ENCODE measurements around the gene GPN2.
A peak's percentile ranks its signal among the peaks of the same experiment; 100 is the strongest.
"Not testable (repeated sequence)": the region's sequence is repeated elsewhere in the genome, so short reads cannot be mapped to it uniquely, and the experiment has no call there.

GPN2 gene

GRCh38 chr1:26853156-26853555 is 36.9 kb downstream of the GPN2 start:
- DNase-seq (ENCODE audit: extremely low spot score): peak; percentile 85
- ChIA-PET CTCF (no interaction called here), POLR2A (no interaction called here)
- TF ChIP-seq CTBP1 (IDR thresholded peaks at IDR 0.05; ENCODE audit: borderline replicate concordance) (no peak), PKNOX1 (IDR thresholded peaks at IDR 0.05) (no peak), ZNF384 (IDR thresholded peaks at IDR 0.05) (no peak), NFRKB (IDR thresholded peaks at IDR 0.05) (no peak), ARNT (IDR thresholded peaks at IDR 0.05) (no peak), BHLHE40 (IDR thresholded peaks at IDR 0.05; ENCODE audit: borderline replicate concordance) (no peak), SP1 (IDR thresholded peaks at IDR 0.05) (no peak), SUZ12 (IDR thresholded peaks at IDR 0.05) (no peak), ELF4 (IDR thresholded peaks at IDR 0.05) (no peak), LEF1 (IDR thresholded peaks at IDR 0.05; ENCODE audit: borderline replicate concordance) (no peak), L3MBTL2 (conservative IDR thresholded peaks at IDR 0.05) (no peak), FOXA1 (IDR thresholded peaks at IDR 0.05) (no peak), FOXM1 (IDR thresholded peaks at IDR 0.05; ENCODE audit: borderline replicate concordance) (no peak), FOXK2 (IDR thresholded peaks at IDR 0.05) (no peak), HDGF (IDR thresholded peaks at IDR 0.05; ENCODE audit: borderline replicate concordance) (no peak), TARDBP (IDR thresholded peaks at IDR 0.05) (no peak)

- ChIA-PET POLR2A (no interaction called here), CTCF (no interaction called here)
- no peak for TF ChIP-seq SP1 (IDR thresholded peaks at IDR 0.05)
- no peak for TF ChIP-seq FOXM1 (IDR thresholded peaks at IDR 0.05; ENCODE audit: borderline replicate concordance)
- no peak for TF ChIP-seq NFRKB (IDR thresholded peaks at IDR 0.05)
- no peak for TF ChIP-seq ARNT (IDR thresholded peaks at IDR 0.05)
- TF ChIP-seq TARDBP (IDR thresholded peaks at IDR 0.05): no peak
- no peak for TF ChIP-seq FOXK2 (IDR thresholded peaks at IDR 0.05)
- TF ChIP-seq ZNF384 (IDR thresholded peaks at IDR 0.05): no peak
- no peak for TF ChIP-seq SUZ12 (IDR thresholded peaks at IDR 0.05)
- no peak for DNase-seq (ENCODE audit: extremely low spot score)
These were observed 37.4 kb downstream of the GPN2 start for GRCh38 chr1:26852701-26853100.

- CTCF ChIA-PET: no interaction called here
- TF ChIP-seq LEF1 (IDR thresholded peaks at IDR 0.05; ENCODE audit: borderline replicate concordance) (no peak), CTBP1 (IDR thresholded peaks at IDR 0.05; ENCODE audit: borderline replicate concordance) (no peak), HDGF (IDR thresholded peaks at IDR 0.05; ENCODE audit: borderline replicate concordance) (no peak), SUZ12 (IDR thresholded peaks at IDR 0.05) (no peak), FOXK2 (IDR thresholded peaks at IDR 0.05) (no peak), L3MBTL2 (conservative IDR thresholded peaks at IDR 0.05) (no peak), FOXA1 (IDR thresholded peaks at IDR 0.05) (no peak), ARNT (IDR thresholded peaks at IDR 0.05) (no peak), ZNF384 (IDR thresholded peaks at IDR 0.05) (no peak), TARDBP (IDR thresholded peaks at IDR 0.05) (no peak), SP1 (IDR thresholded peaks at IDR 0.05) (no peak)
- DNase-seq (ENCODE audit: extremely low spot score): no peak
- POLR2A ChIA-PET: interaction anchor here (2.4 kb wide), 1 partner anchor 14 kb away, joined by 15 read pairs; no protein-coding TSS in a partner anchor
These were observed 38.9 kb downstream of the GPN2 start for GRCh38 chr1:26851106-26851684.

GRCh38 chr1:26848941-26849774 is 40.9 kb downstream of the GPN2 start:
- CTCF ChIA-PET: no interaction called here
- POLR2A ChIA-PET: interaction anchor here (0.7 to 2.4 kb wide), 6 partner anchors 9 to 51 kb away, joined by 3 to 15 read pairs (median 3); partner anchors contain the start of genes GPATCH3 and ZDHHC18
- no peak for TF ChIP-seq ZNF384 (IDR thresholded peaks at IDR 0.05)
- TF ChIP-seq NFRKB (IDR thresholded peaks at IDR 0.05): no peak
- TF ChIP-seq CTBP1 (IDR thresholded peaks at IDR 0.05; ENCODE audit: borderline replicate concordance): no peak
- no peak for TF ChIP-seq SP1 (IDR thresholded peaks at IDR 0.05)
- TF ChIP-seq PKNOX1 (IDR thresholded peaks at IDR 0.05): no peak
- TF ChIP-seq FOXM1 (IDR thresholded peaks at IDR 0.05; ENCODE audit: borderline replicate concordance): no peak
- TF ChIP-seq BHLHE40 (IDR thresholded peaks at IDR 0.05; ENCODE audit: borderline replicate concordance): no peak
- no peak for TF ChIP-seq FOXA1 (IDR thresholded peaks at IDR 0.05)
- TF ChIP-seq LEF1 (IDR thresholded peaks at IDR 0.05; ENCODE audit: borderline replicate concordance): no peak
- TF ChIP-seq SUZ12 (IDR thresholded peaks at IDR 0.05): no peak
- no peak for DNase-seq (ENCODE audit: extremely low spot score)

GRCh38 chr1:26848499-26848898 is 41.6 kb downstream of the GPN2 start:
- ChIA-PET CTCF (interaction anchor here (0.7 to 0.8 kb wide), 2 partner anchors 15 to 30 kb away, joined by 4 to 5 read pairs; no protein-coding TSS in a partner anchor), POLR2A (interaction anchor here (0.7 to 2.3 kb wide), 3 partner anchors 17 to 52 kb away, joined by 3 to 8 read pairs (median 3); partner anchors contain the start of genes GPATCH3 and ZDHHC18)
- no peak for DNase-seq (ENCODE audit: extremely low spot score)
- TF ChIP-seq SP1 (IDR thresholded peaks at IDR 0.05) (no peak), ARNT (IDR thresholded peaks at IDR 0.05) (no peak), PKNOX1 (IDR thresholded peaks at IDR 0.05) (no peak), L3MBTL2 (conservative IDR thresholded peaks at IDR 0.05) (no peak), SUZ12 (IDR thresholded peaks at IDR 0.05) (no peak), ELF4 (IDR thresholded peaks at IDR 0.05) (no peak), TARDBP (IDR thresholded peaks at IDR 0.05) (no peak), HDGF (IDR thresholded peaks at IDR 0.05; ENCODE audit: borderline replicate concordance) (no peak), FOXM1 (IDR thresholded peaks at IDR 0.05; ENCODE audit: borderline replicate concordance) (no peak), CTBP1 (IDR thresholded peaks at IDR 0.05; ENCODE audit: borderline replicate concordance) (no peak), FOXA1 (IDR thresholded peaks at IDR 0.05) (no peak), ZNF384 (IDR thresholded peaks at IDR 0.05) (no peak), FOXK2 (IDR thresholded peaks at IDR 0.05) (no peak), LEF1 (IDR thresholded peaks at IDR 0.05; ENCODE audit: borderline replicate concordance) (no peak)

GRCh38 chr1:26847826-26848225 is 42.3 kb downstream of the GPN2 start:
- ChIA-PET POLR2A (interaction anchor here (0.9 kb wide), 1 partner anchor 17 kb away, joined by 3 read pairs; no protein-coding TSS in a partner anchor), CTCF (interaction anchor here (0.7 to 0.8 kb wide), 2 partner anchors 15 to 31 kb away, joined by 4 to 5 read pairs; no protein-coding TSS in a partner anchor)
- DNase-seq (ENCODE audit: extremely low spot score): not testable (repeated sequence)

Measured in HEK293T (cell line).